Suprapubic skin (tissue), 3 donors: ENCODE measurements around the gene TNIP1.

Source experiments
- CTCF ChIP-seq, 2 donors: fragments of 200-600 bp in 1 of 2; fragments of 450-650 bp in 1 of 2; sonication (generic) in 1 of 2; IDR thresholded peaks; one replicate each; pipeline ENCODE4 v1.5.1; 2016 to 2019; ENCODE audit warnings: antibody characterized with exemption in 2 of 2, mild to moderate bottlenecking in 1 of 2, moderate library complexity in 1 of 2
- POLR2A ChIP-seq, 2 donors: fragments of 450-650 bp; IDR thresholded peaks; one replicate each; pipeline ENCODE4 v1.6.1; 2017; ENCODE audit warnings: antibody characterized with exemption in 2 of 2, mild to moderate bottlenecking in 2 of 2, moderate library complexity in 2 of 2

DNA sequence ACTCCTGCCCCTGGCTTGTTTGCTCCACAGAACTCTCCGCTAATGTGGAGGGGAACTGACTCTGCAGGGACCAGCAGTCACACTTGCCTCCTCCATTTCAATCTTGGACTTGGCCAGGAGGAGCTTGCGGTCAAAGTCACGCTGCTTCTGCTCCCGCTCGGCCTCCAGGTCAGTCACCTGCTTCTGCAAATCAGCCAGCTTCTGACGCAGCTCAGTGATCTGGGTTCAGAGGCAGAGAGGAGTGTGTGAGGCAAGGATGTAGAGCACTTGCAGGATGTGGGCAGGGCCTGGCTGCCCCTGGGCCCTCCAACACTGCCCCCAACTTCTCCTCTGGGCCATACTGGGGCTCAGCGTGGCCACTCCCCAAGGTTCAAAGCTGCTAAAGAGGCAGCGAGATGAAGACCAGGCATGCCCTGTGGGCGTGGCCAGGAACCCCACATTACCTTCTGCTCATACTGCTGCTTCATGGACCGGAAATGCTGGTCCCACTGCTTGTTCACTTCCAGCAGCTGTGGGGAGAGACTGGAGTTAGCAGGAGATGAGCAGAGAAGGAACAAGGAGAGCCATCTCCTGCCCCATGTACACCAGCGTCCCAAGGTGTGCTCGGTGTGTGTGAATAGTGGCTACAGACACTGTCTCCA, 38.3 kb downstream of the TNIP1 start:
- TF ChIP-seq CTCF (IDR thresholded peaks at IDR 0.05) (no peak), POLR2A (IDR thresholded peaks at IDR 0.05) (no peak)
